OCI-LY7 (cell line): ENCODE results near the gene PRKCA. TPM values are rescaled to one million over a fixed set of nuclear protein-coding genes. Genes with fewer than 3 reads are reported as not detected.

Experiments used
- BruUV-seq: library from RNA; stranded (reverse); fragments of 400-500 nt; replicated peaks from 2 replicates; lab custom pipeline; 2021; lab: Mats Ljungman, UMichigan
- CTCF ChIA-PET: fragments of 300-600 bp; sonication (Branson Sonifier 250); formaldehyde crosslinking; loops from one replicate; lab custom pipeline; 2022; ENCODE audit warnings: antibody characterized with exemption; ENCODE audit not compliant: unreplicated experiment; lab: Charles Lee
- POLR2A ChIA-PET: fragments of 300-600 bp; sonication (Branson Sonifier 250); formaldehyde crosslinking; loops from one replicate; lab custom pipeline; 2022; ENCODE audit warnings: antibody characterized with exemption; lab: Charles Lee
- DNase-seq: peaks from one replicate; pipeline ENCODE4 v3.0.0-alpha.2; 2015; ENCODE audit warnings: low spot score
- H2AFZ ChIP-seq: fragments of 200-600 bp; sonication (generic), shearing (Covaris generic); 2 replicates; pipeline ENCODE4 v1.6.1; 2014; ENCODE audit warnings: mild to moderate bottlenecking, antibody characterized with exemption, low read length, moderate library complexity
- H3K27ac ChIP-seq: fragments of 200-600 bp; sonication (generic); 2 replicates; pipeline ENCODE4 v1.5.1; 2014; ENCODE audit warnings: mixed run types, low read depth, mild to moderate bottlenecking, moderate library complexity, low read length, inconsistent platforms; ENCODE audit not compliant: poor library complexity, severe bottlenecking
- H3K36me3 ChIP-seq: fragments of 200-600 bp; sonication (generic); 2 replicates; pipeline ENCODE4 v1.6.1; 2014; ENCODE audit warnings: mild to moderate bottlenecking, antibody characterized with exemption, low read length, moderate library complexity, mixed read lengths; ENCODE audit not compliant: insufficient read depth
- H3K4me1 ChIP-seq: fragments of 200-600 bp; sonication (generic); 2 replicates; pipeline ENCODE4 v1.5.1; 2014; ENCODE audit warnings: mild to moderate bottlenecking, low read length; ENCODE audit not compliant: insufficient read depth, poor library complexity, severe bottlenecking
- H3K4me2 ChIP-seq: fragments of 200-600 bp; sonication (generic); 2 replicates; pipeline ENCODE4 v1.6.1; 2014; ENCODE audit warnings: mild to moderate bottlenecking, low read length
- H3K4me3 ChIP-seq: fragments of 200-600 bp; sonication (generic); 2 replicates; pipeline ENCODE4 v1.5.1; 2014; ENCODE audit warnings: mild to moderate bottlenecking, low read depth, low read length; ENCODE audit not compliant: poor library complexity, severe bottlenecking
- H3K79me2 ChIP-seq: fragments of 200-600 bp; sonication (generic); 2 replicates; pipeline ENCODE4 v1.6.1; 2016; ENCODE audit warnings: low read depth, mild to moderate bottlenecking, low read length, moderate library complexity, mixed read lengths; ENCODE audit not compliant: insufficient read depth
- H3K9me2 ChIP-seq: fragments of 200-600 bp; sonication (generic); 2 replicates; pipeline ENCODE4 v1.6.1; 2016; ENCODE audit warnings: mild to moderate bottlenecking, low read length, mixed read lengths; ENCODE audit not compliant: insufficient read depth
- H3K9me3 ChIP-seq: fragments of 200-600 bp; sonication (generic); 2 replicates; pipeline ENCODE4 v1.6.1; 2014; ENCODE audit warnings: mild to moderate bottlenecking, mixed run types, low read length, mixed read lengths
- H4K20me1 ChIP-seq: fragments of 200-600 bp; sonication (generic); 2 replicates; pipeline ENCODE4 v1.6.1; 2014; ENCODE audit warnings: mild to moderate bottlenecking, antibody characterized with exemption, low read length, moderate library complexity, mixed read lengths; ENCODE audit not compliant: insufficient read depth
- CTCF ChIP-seq: fragments of 200-600 bp; sonication (generic); conservative IDR thresholded peaks from 2 replicates; pipeline ENCODE4 v1.5.1; 2014; ENCODE audit warnings: mild to moderate bottlenecking, antibody characterized with exemption, low read length, moderate library complexity, mixed read lengths
- EZH2phosphoT487 ChIP-seq: fragments of 200-600 bp; sonication (generic); IDR thresholded peaks from 2 replicates; pipeline ENCODE4 v1.6.1; 2018; ENCODE audit warnings: low read depth, borderline replicate concordance, mild to moderate bottlenecking, mixed run types, antibody characterized with exemption, low read length, moderate library complexity, mixed read lengths
- intact Hi-C: fragments of 100-400 bp; cut with micrococcal nuclease; formaldehyde crosslinking; loops from one replicate; pipeline ENCODE4 v1.10.0; 2022; ENCODE audit not compliant: unreplicated experiment
- total RNA-seq, 2 experiments: library from RNA; depleted of rRNA in 1 of 2; stranded (reverse); fragments of >200 nt in 1 of 2; shearing (Covaris generic) in 1 of 2; gene quantifications; 2 replicates each; pipeline ENCODE4 v1.2.3, GENCODE V29; 2014 to 2022

Gene PRKCA
- total RNA-seq, 2 experiments from 2014 or later = 6.6 to 32.1 TPM

GRCh38 chr17:66540131-66540781 lies 237.8 kb downstream of the PRKCA start:
- H3K9me2 ChIP-seq = no peaks in the 10 kb centered on the region
- peak overlapping the region; percentile 68; the same call in 1 of the 2 replicates for H2AFZ ChIP-seq
- H3K36me3 ChIP-seq = no peaks in the 10 kb centered on the region
- peaks cover 38% of the 10 kb centered on the region for H3K4me1 ChIP-seq
- no peaks in the 10 kb centered on the region for H3K9me3 ChIP-seq
- H3K4me3 ChIP-seq = no peak overlapping the region
- ChIA-PET POLR2A (interaction anchor here (0.6 to 2.5 kb wide), 6 partner anchors 9 to 244 kb away, joined by 3 to 9 read pairs (median 4); no protein-coding TSS in a partner anchor), CTCF (interaction anchor here (0.9 kb wide), 1 partner anchor 165 kb away, joined by 3 read pairs; no protein-coding TSS in a partner anchor)
- H3K79me2 ChIP-seq = no peaks in the 10 kb centered on the region
- intact Hi-C loops = loop anchor here (2.0 kb wide), 1 partner anchor 237 kb away; the partner anchor contains the start of gene PRKCA
- TF ChIP-seq EZH2phosphoT487 (no peak), CTCF (no peak)
- H3K27ac ChIP-seq = no peak overlapping the region
- peak; percentile 31 for DNase-seq
- H3K4me2 ChIP-seq = peak overlapping the region; percentile 56
- BruUV-seq = no TSS peak
- no peaks in the 10 kb centered on the region for H4K20me1 ChIP-seq

GRCh38 chr17:66541461-66542128 lies 239.2 kb downstream of the PRKCA start:
- no peaks in the 10 kb centered on the region for H4K20me1 ChIP-seq
- peak; percentile 41 for DNase-seq
- no TSS peak for BruUV-seq
- peak overlapping the region; percentile 68 for H2AFZ ChIP-seq
- peak overlapping the region; percentile 56 for H3K4me2 ChIP-seq
- TF ChIP-seq CTCF (no peak), EZH2phosphoT487 (no peak)
- H3K4me1 ChIP-seq = peaks cover 38% of the 10 kb centered on the region
- intact Hi-C loops = loop anchor here (1.0 to 2.0 kb wide), 2 partner anchors 100 to 239 kb away; partner anchors contain the start of gene PRKCA
- peak overlapping the region; percentile 59 for H3K27ac ChIP-seq
- H3K9me2 ChIP-seq = no peaks in the 10 kb centered on the region
- H3K79me2 ChIP-seq = no peaks in the 10 kb centered on the region
- no peak overlapping the region for H3K4me3 ChIP-seq
- H3K9me3 ChIP-seq = peaks cover 5% of the 10 kb centered on the region
- no peaks in the 10 kb centered on the region for H3K36me3 ChIP-seq
- CTCF ChIA-PET = interaction anchor here (0.5 to 1.1 kb wide), 2 partner anchors 25 to 1357 kb away, joined by 3 to 5 read pairs; no protein-coding TSS in a partner anchor
- POLR2A ChIA-PET = interaction anchor here (0.6 to 1.8 kb wide), 10 partner anchors 10 to 245 kb away, joined by 3 to 7 read pairs (median 3); no protein-coding TSS in a partner anchor
